Activated naive CD4-positive, alpha-beta T cell treated with anti-CD3 and anti-CD28 coated beads, Interleukin-2, amount 50 U/mL, for 72 hours (primary cell): ENCODE measurements around the gene POLR3A. TPM values are rescaled to one million over a fixed set of nuclear protein-coding genes. Genes with fewer than 3 reads are reported as not detected.
A peak's percentile ranks its signal among the peaks of the same experiment; 100 is the strongest.

Experiments
- ATAC-seq, 2 donors: fragments of 150-1000 bp; cut with Tn5 transposase; 2 replicates each; pipeline ENCODE4 v1.10.0; 2021; ENCODE audit warnings: mild to moderate bottlenecking in 2 of 2, moderate library complexity in 2 of 2
- DNase-seq, 2 donors: peaks; one replicate each; pipeline ENCODE4 v3.0.0; 2021 to 2022; ENCODE audit warnings: low spot score in 2 of 2
- H3K27ac Mint-ChIP-seq, 2 donors: one replicate each; pipeline ENCODE4 v1.8.0; 2022; ENCODE audit warnings: mild to moderate bottlenecking in 2 of 2, mixed read lengths in 2 of 2
- H3K36me3 Mint-ChIP-seq, 2 donors: one replicate each; pipeline ENCODE4 v1.8.0; 2022; ENCODE audit warnings: mixed read lengths in 2 of 2
- H3K9me3 Mint-ChIP-seq, 2 donors: one replicate each; pipeline ENCODE4 v1.8.0; 2022; ENCODE audit warnings: mixed read lengths in 2 of 2
- total RNA-seq, 2 donors: library from RNA; stranded (reverse); gene quantifications; one replicate each; pipeline ENCODE4 v1.2.3, GENCODE V29; 2022

The POLR3A gene
- total RNA-seq, 2 donors from 2014 or later, result 20.5 to 23.6 TPM

GRCh38 chr10:78059906-78060702 lies 30.8 kb upstream of the POLR3A start:
- Mint-ChIP-seq H3K36me3 (no peaks in the 10 kb centered on the region), H3K27ac (no peak overlapping the region), H3K9me3 (no peaks in the 10 kb centered on the region)
- DNase-seq, result no peak
- ATAC-seq, result no peak

- H3K9me3 Mint-ChIP-seq, result no peaks in the 10 kb centered on the region
- DNase-seq (no peak), ATAC-seq (no peak)
- H3K36me3 Mint-ChIP-seq, result no peaks in the 10 kb centered on the region
- H3K27ac Mint-ChIP-seq, result no peak overlapping the region
These were observed 29.2 kb upstream of the POLR3A start for GRCh38 chr10:78058562-78058961.

- DNase-seq (no peak), ATAC-seq (no peak)
- Mint-ChIP-seq H3K9me3 (no peaks in the 10 kb centered on the region), H3K36me3 (no peaks in the 10 kb centered on the region), H3K27ac (no peak overlapping the region)
These were observed 24.0 kb upstream of the POLR3A start for GRCh38 chr10:78053211-78053868.

DNA sequence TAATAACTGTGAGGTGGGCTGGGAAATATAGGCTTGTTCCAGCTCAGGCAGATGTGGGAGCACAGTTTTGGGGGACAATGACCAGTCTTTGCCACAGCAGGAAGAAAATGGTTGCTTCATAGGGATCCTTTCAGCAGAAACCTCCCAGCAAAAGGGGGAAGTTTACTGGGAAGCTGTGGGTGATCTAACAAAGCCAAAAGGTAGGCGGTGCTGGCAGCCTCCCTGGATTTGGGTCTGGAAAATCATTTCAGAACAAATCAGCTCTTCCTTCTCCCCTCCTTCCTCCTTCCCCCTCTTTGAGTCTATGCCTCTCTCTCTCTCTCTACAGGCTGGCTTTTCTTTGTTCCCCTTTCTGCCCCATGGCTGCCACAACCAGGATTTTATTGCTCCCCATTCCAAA lies 20.5 kb upstream of the POLR3A start:
- ATAC-seq (no peak), DNase-seq (no peak)
- Mint-ChIP-seq H3K9me3 (no peaks in the 10 kb centered on the region), H3K36me3 (no peaks in the 10 kb centered on the region), H3K27ac (no peak overlapping the region)

DNA sequence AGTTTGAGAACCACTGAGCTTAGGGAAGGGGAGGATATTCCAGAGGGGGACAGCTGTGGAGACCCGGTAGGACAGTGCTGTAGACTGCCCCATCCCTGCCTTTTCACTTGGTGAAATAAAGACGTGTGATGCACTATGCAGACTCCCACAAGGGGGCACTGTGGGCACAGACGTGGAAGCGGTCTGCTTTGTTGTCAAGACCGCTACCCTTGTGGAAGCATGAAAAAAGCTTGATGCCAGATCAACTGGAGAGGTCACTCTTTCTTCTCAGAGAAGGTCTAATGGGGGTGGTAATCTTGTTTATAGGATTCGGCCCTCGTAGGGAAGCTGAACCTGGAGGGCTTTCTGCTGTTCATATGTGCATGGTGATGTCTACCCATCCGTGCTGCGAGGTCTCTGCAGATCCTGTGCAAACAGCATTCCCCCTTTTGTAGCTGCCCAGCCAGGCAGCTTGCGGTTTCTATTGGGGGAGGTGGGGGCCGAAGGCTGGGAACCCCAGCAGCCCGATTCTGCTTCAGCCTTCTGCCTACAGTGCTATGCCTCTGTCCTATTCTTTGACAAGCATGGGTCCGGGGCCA lies 18.1 kb upstream of the POLR3A start:
- Mint-ChIP-seq H3K9me3 (no peaks in the 10 kb centered on the region), H3K27ac (no peak overlapping the region), H3K36me3 (peaks cover 0 to 6% of the 10 kb centered on the region in 2 donors)
- DNase-seq (peak; percentile 66 to 85), ATAC-seq (peak; percentile 66 to 68)

- ATAC-seq (peak in 1 of 2 donors; percentile 16), DNase-seq (no peak)
- Mint-ChIP-seq H3K27ac (no peak overlapping the region), H3K36me3 (peaks cover 0 to 10% of the 10 kb centered on the region in 2 donors), H3K9me3 (no peaks in the 10 kb centered on the region)
These were observed 17.5 kb upstream of the POLR3A start for GRCh38 chr10:78046711-78047269.

GRCh38 chr10:78045856-78046255 lies 16.5 kb upstream of the POLR3A start:
- DNase-seq, result no peak
- peaks cover 3 to 19% of the 10 kb centered on the region in 2 donors for H3K36me3 Mint-ChIP-seq
- no peak for ATAC-seq
- H3K27ac Mint-ChIP-seq, result no peak overlapping the region
- H3K9me3 Mint-ChIP-seq, result no peaks in the 10 kb centered on the region

DNA sequence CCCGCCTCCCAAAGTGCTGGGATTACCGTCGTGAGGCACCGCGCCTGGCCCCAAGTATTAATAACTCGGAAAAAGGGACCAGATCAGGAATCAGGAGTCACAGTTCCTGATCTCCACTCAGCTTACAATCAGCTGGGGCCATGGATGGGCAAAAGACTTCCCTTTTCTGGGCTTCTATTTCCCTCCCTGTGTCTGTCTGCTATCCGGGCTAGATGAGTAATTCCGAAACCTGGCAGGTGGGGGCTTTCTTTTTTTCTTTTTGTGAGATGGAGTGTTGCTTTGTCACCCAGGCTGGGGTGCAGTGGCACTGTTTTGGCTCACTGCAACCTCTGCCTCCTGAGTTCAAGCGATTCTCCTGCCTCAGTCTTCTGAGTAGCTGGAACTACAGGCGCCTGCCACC lies 15.9 kb upstream of the POLR3A start:
- Mint-ChIP-seq H3K27ac (peak overlapping the region; percentile 57 to 70), H3K9me3 (no peaks in the 10 kb centered on the region), H3K36me3 (peaks cover 8 to 23% of the 10 kb centered on the region in 2 donors)
- DNase-seq (no peak), ATAC-seq (peak; percentile 16 to 81)

DNA sequence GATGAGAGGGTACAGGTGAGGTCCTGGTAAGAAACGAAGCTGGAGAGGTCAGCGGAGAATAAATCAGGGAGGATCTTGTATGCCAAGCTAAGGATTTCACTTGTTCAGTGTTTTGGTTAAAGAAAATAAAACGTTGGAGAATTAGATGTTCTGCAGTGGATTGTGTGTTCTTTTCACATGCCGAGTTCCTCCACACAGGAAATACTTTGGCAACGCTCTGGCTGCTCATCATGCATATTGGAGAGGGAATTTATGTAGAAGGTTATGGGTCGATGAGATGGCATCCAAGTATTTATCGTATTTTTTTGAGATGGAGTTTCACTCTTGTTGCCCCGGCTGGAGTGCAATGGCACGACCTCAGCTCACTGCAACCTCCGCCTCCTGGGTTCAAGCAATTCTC lies 15.4 kb upstream of the POLR3A start:
- Mint-ChIP-seq H3K27ac (peak overlapping the region; percentile 2 to 57), H3K36me3 (peaks cover 8 to 27% of the 10 kb centered on the region in 2 donors), H3K9me3 (no peaks in the 10 kb centered on the region)
- no peak for DNase-seq
- peak in 1 of 2 donors; percentile 4 for ATAC-seq

DNA sequence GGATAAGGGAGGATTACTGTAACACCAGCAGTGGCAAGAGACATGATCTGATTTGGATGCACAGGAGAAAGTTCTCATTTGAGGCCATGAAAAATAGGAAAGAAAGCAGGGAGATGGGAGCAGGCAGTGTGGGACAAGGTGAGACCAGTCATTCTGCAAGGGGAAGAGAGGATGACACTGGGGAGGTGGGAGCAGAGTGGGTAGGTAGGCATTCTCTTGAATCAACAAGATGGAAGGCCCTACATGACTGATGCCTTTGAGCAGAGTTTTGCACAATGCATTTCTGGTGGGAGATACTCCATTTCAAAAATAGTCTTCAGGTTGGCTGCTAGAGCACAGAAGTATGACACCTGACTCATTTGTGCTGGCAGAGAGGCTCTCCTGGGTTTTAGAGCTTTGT lies 14.9 kb upstream of the POLR3A start:
- Mint-ChIP-seq H3K9me3 (no peaks in the 10 kb centered on the region), H3K36me3 (peaks cover 8 to 30% of the 10 kb centered on the region in 2 donors), H3K27ac (peak overlapping the region; percentile 2 to 57)
- no peak for DNase-seq
- peak in 1 of 2 donors; percentile 14 for ATAC-seq

GRCh38 chr10:78042752-78043104 lies 13.4 kb upstream of the POLR3A start:
- Mint-ChIP-seq H3K36me3 (peaks cover 8 to 33% of the 10 kb centered on the region in 2 donors), H3K27ac (peak overlapping the region; percentile 76 to 93), H3K9me3 (no peaks in the 10 kb centered on the region)
- ATAC-seq, result no peak
- no peak for DNase-seq

- DNase-seq, result no peak
- Mint-ChIP-seq H3K9me3 (no peaks in the 10 kb centered on the region), H3K27ac (peak overlapping the region; percentile 76 to 93), H3K36me3 (peaks cover 8 to 39% of the 10 kb centered on the region in 2 donors)
- no peak for ATAC-seq
These were observed 12.9 kb upstream of the POLR3A start for GRCh38 chr10:78042058-78042751.

- H3K27ac Mint-ChIP-seq, result peak overlapping the region; percentile 76 to 94
- no peak for DNase-seq
- ATAC-seq, result no peak
- H3K9me3 Mint-ChIP-seq, result no peaks in the 10 kb centered on the region
- H3K36me3 Mint-ChIP-seq, result peaks cover 15 to 46% of the 10 kb centered on the region in 2 donors
These were observed 12.1 kb upstream of the POLR3A start for GRCh38 chr10:78041170-78042057.

DNA sequence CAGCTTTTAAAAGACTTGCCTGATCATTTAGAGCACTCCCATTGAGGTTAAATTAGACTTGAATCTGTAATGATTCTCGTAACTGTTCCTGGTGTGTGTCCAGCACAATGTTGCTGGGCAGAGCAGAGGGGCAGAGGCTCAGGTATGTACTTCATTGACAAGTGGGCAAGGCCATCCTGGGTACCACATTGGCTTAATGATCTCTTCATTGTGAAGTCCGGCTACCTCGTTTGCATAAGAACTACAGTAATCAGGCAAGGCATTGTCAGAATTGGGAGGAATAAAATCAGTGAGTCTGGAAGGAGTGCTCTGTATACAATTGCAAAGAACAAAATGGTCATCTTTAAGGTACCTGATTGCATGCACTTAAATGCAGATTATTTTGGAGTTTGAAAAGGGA lies 10.4 kb upstream of the POLR3A start:
- ATAC-seq (no peak), DNase-seq (no peak)
- Mint-ChIP-seq H3K36me3 (peaks cover 31 to 63% of the 10 kb centered on the region in 2 donors), H3K9me3 (no peaks in the 10 kb centered on the region), H3K27ac (peak overlapping the region in 1 of 2 donors; percentile 93)

DNA sequence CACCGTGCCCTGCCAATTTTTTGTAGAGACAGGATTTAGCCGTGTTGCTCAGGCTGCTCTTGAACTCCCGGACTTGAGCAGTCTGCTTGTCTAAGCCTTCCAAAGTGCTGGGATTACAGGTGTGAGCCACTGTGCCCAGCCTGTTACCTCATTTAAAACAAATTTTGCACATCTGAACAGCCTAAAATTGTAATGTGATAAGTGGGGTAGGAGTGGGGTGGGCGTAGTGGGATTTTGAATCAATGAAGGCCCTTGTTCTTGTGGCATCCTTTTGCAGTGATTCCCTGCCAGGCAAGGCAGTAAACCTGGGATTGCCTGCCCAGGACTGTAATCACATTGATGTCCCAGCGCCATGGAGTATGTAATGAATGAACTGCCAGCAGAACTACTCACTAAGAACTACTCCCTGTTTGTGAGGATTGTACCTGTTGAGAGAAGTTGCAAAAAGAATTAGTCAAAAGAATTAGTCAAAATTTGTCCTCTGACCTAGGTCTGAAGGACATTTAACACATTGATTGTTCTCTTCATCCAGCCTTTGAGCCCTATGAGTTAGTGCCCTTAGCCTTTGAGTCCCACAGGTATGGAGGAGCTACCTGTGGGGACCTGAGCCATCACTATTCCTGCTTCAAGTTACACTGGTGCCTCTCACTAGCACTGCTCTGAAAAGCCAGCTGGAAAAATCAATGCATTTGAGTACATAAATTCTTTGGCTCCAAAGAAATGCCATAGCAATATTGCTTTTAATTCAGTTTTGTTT lies 9.7 kb upstream of the POLR3A start:
- DNase-seq, result no peak
- no peaks in the 10 kb centered on the region for H3K9me3 Mint-ChIP-seq
- peaks cover 39 to 70% of the 10 kb centered on the region in 2 donors for H3K36me3 Mint-ChIP-seq
- H3K27ac Mint-ChIP-seq, result peak overlapping the region in 1 of 2 donors; percentile 93
- no peak for ATAC-seq
